ENCODE data around the gene SPON2.

DNA sequence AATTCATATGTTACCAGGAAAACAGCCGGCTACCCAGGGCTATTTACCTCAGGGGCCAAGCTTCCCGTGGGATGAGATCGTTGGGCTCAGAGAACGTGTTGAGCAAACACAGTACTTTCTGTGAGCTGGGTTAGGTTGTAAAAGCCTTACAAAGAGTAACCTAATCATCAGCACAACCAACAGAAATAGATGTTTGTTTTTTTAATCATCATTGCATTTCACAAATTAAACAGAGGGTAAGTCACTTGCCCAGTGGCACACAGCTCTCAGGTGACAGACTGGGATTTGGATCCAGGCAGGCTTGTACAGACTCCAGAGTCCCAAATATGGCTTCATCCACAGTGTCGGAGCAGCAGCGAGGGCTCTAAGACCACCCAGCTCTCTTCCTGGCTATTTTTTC, 20.1 kb downstream of the SPON2 start:
- TF ChIP-seq JUN (CRISPR knock-in tag; IDR thresholded peaks at IDR 0.05): no peak
- TF ChIP-seq CTCF (IDR thresholded peaks at IDR 0.05): no peak
- TF ChIP-seq USF2 (CRISPR knock-in tag; IDR thresholded peaks at IDR 0.05): no peak
- no peak for TF ChIP-seq NFE2L1 (CRISPR knock-in tag; IDR thresholded peaks at IDR 0.05)
- no peak for TF ChIP-seq KAT7 (CRISPR knock-in tag; IDR thresholded peaks at IDR 0.05; ENCODE audit: borderline replicate concordance)
- TF ChIP-seq, protein P1, sequence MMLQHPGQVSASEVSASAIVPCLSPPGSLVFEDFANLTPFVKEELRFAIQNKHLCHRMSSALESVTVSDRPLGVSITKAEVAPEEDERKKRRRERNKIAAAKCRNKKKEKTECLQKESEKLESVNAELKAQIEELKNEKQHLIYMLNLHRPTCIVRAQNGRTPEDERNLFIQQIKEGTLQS (CRISPR knock-in tag; conservative IDR thresholded peaks at IDR 0.05): no peak
- TF ChIP-seq, protein P2, sequence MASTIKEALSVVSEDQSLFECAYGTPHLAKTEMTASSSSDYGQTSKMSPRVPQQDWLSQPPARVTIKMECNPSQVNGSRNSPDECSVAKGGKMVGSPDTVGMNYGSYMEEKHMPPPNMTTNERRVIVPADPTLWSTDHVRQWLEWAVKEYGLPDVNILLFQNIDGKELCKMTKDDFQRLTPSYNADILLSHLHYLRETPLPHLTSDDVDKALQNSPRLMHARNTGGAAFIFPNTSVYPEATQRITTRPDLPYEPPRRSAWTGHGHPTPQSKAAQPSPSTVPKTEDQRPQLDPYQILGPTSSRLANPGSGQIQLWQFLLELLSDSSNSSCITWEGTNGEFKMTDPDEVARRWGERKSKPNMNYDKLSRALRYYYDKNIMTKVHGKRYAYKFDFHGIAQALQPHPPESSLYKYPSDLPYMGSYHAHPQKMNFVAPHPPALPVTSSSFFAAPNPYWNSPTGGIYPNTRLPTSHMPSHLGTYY (CRISPR knock-in tag; IDR thresholded peaks at IDR 0.05): no peak
- no peak for TF ChIP-seq ZNF281 (CRISPR knock-in tag; IDR thresholded peaks at IDR 0.05)
- no peak for TF ChIP-seq FOXK1 (CRISPR knock-in tag; IDR thresholded peaks at IDR 0.05)
